ENCODE measurements around the gene SMO.
"Not testable (repeated sequence)": the region's sequence is repeated elsewhere in the genome, so short reads cannot be mapped to it uniquely, and the experiment has no call there.

The SMO gene

DNA sequence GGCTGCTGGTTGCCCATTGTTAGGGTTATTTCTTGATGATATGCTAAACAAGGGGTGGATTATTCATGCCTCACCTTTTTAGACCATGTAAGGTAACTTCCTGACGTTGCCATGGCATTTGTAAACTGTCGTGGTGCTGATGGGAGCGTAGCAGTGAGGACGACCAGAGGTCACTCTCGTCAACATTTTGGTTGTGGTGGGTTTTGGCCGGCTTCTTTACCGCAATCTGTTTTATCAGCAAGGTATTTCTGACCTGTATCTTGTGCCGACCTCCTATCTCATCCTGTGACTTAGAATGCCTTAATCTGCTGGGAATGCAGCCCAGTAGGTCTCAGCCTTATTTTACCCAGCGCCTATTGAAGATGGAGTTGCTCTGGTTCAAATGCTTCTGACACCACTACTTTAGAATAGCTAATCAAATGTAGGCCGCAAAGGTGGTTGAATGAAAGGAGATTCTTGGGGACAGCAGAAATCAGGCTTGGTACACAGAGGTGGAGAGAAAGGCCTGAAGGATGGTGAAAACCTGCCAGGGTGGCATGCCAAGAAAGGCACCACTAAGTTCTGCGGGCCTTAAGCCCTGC is 17.9 kb upstream of the SMO start:
- DNase-seq = no peak

DNA sequence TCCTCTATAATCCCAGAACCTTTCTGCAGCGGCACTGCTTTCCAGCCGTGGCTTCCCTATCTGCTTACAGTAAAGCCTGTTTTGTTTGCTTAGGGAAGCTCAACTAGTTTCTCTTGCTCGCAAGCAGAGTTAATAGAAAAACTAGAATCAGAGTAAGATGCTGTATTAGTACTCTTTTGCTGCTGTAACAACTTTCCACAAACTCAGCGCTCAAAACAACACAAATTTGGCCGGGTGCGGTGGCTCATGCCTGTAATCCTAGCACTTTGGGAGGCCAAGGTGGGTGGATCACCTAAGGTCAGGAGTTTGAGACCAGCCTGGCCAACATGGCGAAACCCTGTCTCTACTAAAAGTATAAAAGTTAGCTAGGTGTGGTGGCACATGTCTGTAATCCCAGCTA is 14.6 kb upstream of the SMO start:
- not testable (repeated sequence) for DNase-seq

DNA sequence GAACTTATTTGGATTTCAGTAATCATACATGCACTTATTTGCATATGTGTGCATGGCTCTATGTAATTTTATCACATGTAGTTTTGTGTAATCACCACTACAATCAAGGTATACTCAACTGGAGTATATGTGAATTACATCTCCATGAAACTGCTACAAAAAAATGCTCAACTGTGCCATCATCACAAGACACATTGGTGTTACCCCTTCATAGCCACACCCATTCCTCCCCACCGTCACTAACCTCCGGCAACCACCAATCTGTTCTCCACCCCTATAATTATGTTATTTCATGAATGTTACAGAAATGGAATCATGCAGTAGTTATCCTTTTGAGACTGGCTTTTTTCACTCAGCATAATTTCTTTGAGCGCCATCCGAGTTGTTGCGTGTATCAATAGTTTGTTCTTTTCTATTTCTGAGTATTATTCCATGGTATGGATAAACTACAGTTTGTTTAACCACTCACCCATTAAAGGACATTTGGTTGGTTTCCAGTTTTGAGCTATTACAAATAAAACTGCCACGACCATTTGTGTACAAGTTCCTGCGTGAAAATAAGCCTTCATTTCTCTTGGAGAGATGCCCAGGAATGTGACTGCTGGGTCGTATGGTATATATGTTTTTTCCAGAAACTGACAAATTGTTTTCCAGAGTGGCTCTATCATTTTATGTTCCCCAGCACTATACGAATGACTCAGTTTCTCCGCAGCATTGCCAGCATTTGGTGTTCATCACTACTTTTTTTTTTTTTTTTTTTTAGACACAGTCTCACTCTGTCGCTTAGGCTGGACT is 11.3 kb upstream of the SMO start:
- DNase-seq = no peak

DNA sequence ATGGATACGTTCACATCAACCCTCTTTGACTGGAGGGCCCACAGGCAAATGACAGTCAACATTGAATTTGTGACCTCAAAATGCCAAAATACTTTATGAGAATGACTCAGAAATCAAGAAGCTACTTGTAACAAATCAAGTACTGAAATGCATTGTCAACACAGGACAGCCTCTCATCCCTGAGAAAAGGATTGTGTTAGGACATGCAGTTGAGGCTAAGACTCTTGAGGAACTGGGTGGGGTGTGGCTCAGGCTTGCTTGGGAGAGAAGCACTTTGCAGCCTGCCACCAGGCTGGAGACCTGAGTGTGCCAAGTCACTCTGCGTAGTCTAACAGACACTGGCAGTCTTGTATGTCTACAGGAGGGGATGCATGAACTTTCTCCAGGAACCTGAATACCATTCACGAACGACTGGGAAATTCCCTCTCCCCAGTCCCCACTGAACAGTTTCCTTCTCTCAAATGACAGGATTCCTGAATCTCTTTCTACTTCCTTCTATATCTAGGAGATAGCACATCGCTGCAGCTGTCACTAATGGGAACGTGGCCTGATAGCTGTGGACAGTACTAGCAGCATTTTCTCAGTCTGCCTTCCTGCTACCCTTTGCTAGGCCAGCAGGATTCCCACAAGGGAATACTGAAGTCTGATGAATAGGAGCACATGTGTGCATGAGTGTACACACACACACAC is 3.3 kb upstream of the SMO start:
- DNase-seq = no peak

DNA sequence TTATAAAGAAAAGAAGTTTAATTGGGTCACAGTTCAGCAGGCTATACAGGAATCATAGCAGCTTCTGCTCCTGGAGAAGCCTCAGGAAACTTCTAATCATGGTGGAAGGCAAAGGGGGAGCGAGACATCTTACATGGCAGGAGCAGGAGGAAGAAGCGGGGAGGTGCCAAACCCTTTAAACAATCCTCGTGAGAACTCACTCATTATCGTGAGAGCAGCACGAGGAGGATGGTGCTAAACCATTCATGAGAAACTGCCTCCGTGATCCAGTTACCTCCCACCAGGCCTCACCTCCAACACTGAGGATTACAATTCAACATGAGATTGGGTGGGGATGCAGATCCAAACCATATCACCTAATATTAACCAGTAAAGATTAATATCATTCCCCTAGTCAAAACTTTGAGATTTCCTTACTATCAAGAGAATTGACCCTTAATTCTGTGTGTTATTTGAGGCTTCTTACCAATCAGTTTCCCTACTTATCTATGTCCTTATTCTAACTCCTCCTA is 1.6 kb upstream of the SMO start:
- DNase-seq = no peak

DNA sequence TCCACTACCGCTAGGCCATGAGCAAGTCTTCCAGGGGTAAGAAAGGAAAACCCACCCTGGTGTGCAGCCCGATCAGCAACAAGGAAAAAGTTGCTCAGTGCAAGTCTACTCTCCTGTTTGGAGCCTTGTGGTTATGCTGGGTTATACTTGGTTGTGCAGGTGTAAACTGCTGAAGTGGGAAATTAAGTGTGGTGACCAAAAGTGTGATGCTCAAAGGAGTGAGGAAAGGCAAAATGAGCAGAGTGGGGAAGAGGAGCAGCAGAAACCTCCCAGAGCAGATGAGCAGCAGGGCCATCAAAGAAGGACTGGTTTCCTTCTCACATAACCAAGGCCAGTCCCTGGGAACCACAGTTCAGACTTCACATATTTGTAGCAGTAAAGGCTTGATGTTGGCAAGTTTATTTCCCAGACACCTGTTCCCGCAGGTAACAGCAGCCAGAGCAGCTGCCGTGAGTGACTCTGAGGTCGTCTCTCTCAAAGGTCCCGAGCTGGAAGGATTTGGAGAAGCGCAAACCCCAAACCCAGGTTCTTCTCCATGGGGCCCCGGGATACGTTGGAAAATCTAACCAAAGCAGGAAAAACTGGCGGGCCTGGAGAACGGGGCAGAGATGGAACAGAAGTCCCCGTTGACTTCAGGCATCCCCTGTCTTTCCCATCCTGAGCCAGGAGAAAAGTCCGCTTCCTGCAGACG is 607 bp upstream of the SMO start:
- no peak for DNase-seq

DNA sequence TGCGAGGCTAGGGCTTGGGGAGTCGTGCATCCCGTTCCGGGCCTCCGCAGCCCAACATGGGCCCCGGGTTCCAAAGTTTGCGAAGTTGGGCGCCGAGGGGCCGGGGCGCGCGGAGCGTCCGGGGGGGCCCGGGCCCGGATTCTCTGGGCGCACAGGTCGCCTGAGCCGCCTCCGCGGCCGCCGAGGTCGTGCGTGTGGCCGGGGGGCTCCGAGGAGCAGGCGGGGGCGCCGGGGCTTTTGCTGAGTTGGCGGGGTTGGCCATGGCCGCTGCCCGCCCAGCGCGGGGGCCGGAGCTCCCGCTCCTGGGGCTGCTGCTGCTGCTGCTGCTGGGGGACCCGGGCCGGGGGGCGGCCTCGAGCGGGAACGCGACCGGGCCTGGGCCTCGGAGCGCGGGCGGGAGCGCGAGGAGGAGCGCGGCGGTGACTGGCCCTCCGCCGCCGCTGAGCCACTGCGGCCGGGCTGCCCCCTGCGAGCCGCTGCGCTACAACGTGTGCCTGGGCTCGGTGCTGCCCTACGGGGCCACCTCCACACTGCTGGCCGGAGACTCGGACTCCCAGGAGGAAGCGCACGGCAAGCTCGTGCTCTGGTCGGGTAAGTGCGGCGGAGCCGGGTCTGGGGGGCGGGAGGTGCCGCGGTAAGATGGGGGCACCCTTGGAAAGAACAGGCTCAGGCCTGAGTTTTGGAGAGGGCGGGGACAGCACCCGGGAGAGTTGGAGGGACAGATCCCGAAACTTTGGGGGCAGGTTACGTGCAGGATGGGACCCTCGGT is 643 bp downstream of the SMO start:
- DNase-seq = no peak

DNA sequence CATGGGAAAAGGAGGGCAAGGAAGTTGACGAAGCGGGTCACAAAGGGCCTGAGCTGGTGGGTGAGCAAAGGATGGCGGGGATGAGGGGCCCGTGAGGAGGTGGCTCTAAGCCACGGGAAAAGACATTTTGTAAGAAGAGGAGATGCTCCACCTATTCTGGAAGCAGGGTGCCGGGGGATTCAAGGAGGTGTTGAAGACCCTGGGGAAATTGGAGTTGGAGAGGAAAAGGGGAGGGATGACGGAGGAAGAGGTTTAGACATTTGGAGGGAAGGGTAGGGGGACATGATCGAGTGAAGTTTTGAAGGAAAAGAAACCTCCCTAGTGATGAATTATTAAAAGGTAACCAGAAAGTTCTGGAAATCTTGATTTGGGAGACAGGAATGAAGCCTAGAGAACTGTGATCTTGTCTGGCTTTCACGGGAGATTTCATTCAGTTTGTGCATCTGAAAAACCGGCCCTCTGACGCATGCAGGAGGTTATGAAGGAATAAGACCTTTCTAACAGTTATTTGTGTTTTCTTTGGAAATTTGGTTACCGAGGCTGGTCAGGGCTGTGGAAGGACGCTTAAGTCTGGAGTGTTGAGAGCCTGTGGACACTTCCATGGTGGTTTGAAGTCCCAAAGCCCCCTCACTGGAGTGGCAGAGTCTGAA is 1.4 kb downstream of the SMO start:
- DNase-seq = no peak

DNA sequence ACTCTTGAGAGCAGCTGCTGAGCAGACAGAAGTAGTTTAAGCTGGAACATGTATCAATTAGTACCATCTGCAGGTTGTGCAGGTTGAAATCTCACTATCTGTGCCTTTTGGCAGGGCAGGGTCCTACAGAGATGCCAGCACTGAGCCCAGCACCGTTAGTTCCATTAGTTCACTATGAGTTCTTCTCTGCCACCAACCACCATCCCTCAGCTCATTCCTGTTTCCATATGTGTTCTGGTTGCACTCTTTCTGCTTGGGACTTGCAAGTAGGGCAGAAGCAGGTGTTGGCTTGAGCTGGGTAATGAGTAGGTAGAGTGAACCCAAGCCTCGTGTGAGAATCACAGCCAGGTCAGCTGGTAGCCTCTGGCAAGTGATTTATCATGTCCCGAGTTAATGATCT is 2.8 kb downstream of the SMO start:
- no peak for DNase-seq

DNA sequence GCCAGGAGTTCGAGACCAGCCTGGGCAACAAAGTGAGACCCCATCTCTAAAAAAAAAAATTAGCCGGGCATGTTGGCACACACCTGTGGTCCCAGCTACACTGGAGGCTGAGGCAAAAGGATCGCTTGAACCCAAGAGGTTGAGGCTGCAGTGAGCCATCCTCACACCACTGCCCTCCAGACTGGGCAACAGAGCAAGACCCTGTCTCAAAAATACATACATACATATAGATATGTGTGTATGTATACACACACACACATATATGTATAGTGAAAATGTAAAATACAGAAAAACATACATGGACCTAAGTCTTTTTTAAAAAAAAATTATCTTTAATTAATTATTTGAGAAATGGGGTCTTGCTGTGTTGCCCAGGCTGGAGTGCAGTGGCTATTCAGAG is 5.5 kb downstream of the SMO start:
- DNase-seq = no peak

DNA sequence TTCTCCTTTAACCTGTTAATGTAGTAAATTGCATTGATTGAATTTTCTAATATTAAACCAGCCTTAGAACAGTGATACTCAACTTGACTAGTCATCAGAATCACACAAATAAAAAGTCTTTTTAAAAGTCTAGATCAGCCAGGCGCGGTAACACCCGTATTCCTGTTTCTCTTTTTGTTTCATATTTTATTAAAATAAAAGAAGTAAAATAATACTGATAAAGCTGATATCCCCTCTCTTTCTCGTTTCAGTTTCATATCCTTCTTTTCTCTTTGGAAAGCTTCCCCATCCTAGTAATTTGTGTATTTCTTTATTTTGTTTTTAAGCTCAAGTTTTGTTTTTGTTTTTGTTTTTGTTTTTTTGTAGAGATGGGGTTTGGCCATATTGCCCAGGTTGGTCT is 9.3 kb downstream of the SMO start:
- DNase-seq = no peak

DNA sequence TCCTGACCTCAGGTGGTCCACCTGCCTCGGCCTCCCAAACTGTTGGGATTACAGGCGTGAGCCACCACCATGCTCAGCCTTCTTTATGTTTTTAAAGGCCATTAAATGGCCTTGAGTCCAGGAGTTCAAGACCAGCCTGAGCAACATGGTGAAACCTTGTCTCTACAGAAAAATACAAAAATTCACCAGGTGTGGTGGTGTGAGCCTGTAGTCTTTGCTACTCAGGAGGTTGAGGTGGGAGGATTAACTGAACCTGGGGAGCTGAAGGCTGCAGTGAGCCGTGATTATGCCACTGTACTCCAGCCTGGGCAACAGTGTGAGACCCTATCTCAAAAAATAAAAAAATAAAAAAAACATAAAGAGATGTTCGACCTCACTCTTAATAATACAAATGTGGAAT is 11.0 kb downstream of the SMO start:
- DNase-seq = no peak

DNA sequence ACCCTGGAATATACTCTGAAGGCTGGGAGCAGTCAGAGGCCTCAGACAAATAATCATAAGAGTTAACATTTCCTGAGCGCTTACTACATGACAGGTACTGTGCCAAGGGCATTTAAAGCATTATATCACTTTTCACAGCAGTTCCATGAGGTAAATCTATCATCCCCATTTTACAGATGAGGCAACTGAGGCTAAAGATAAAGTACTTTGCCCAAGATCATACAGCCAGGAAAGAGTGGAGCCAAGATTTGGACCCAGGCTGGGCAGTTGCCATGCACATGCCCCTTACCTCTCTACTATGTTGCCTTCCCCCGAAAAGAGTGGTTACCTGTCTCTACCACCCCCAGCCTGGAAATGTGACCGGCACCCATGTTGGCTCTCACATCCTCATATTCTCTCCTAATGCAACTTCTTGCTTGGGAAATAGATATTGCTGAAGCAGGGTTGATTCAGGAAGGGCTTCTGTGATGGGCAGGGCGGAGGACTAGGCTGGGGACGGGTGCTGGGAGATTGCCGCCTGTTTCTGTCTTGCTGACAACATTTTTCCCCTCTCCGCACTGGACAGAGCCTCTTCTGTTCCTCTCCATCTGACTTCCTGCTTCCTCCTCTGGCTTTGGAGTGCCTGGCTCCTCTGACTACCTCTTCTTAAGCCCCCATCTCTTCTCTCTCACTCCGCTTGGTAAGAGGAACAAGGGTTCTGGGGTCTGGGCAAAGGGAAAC is 13.8 kb downstream of the SMO start:
- no peak for DNase-seq

DNA sequence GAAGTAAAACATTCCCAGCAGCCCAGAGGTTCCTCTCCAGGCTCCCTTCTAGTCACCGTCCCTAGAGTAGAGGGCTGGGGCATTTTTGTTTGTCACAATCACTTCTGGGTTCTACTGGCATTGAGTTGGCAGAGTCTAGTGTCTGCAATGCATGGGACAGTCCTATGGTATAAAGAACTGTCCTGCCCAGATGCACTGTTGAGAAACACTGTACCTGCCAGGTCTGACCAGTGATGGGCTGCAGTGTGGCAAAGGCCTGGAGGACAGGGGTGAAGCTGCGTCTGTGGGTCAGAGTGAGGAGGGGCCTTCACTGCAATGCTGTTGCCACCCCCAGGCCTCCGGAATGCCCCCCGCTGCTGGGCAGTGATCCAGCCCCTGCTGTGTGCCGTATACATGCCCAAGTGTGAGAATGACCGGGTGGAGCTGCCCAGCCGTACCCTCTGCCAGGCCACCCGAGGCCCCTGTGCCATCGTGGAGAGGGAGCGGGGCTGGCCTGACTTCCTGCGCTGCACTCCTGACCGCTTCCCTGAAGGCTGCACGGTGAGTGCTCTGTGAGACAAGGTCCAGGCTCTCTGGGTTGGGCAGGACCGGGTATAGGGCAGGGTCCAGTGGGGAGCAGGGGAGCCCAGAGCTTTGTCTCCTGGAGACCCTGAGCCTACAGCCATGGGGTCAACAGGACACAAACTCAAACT is 14.8 kb downstream of the SMO start:
- DNase-seq = no peak

DNA sequence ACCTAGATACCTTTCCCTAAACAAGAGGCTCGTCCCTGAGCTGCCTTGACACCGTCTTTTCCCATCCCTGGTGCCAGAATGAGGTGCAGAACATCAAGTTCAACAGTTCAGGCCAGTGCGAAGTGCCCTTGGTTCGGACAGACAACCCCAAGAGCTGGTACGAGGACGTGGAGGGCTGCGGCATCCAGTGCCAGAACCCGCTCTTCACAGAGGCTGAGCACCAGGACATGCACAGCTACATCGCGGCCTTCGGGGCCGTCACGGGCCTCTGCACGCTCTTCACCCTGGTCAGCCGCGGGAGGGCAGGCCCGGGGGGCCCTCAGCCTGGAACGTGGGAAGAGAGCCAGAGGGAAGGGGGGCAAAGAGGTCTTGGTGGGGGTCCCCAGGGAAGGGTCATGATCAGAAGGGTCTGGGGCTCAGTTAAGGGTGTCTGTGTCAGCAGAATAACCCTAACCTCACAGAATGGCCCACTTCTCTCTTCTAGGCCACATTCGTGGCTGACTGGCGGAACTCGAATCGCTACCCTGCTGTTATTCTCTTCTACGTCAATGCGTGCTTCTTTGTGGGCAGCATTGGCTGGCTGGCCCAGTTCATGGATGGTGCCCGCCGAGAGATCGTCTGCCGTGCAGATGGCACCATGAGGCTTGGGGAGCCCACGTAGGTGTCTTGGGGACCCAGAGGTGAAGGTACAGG is 16.8 kb downstream of the SMO start:
- no peak for DNase-seq

DNA sequence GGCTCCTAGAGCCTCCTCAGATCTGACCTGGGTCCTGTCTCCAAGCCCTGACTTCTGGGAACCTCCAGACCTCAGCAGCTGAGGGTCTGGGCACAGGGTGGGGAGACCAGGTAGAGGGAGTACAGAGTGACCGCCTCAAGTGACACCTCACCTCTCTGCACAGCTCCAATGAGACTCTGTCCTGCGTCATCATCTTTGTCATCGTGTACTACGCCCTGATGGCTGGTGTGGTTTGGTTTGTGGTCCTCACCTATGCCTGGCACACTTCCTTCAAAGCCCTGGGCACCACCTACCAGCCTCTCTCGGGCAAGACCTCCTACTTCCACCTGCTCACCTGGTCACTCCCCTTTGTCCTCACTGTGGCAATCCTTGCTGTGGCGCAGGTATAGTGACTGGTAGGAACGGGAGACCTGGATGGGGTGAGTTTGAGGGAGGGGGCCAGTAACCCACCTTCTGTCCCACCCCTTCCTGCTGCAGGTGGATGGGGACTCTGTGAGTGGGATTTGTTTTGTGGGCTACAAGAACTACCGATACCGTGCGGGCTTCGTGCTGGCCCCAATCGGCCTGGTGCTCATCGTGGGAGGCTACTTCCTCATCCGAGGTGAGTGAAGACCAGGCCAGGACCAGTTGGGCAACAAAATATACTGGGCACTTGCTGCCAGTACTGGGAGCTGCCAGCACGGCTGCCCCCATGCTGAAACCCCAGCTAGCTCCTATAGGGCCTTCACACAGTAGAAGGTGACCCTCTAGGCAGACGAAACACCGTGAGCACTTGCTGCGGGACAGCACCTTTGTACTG is 17.8 kb downstream of the SMO start:
- DNase-seq = no peak

DNA sequence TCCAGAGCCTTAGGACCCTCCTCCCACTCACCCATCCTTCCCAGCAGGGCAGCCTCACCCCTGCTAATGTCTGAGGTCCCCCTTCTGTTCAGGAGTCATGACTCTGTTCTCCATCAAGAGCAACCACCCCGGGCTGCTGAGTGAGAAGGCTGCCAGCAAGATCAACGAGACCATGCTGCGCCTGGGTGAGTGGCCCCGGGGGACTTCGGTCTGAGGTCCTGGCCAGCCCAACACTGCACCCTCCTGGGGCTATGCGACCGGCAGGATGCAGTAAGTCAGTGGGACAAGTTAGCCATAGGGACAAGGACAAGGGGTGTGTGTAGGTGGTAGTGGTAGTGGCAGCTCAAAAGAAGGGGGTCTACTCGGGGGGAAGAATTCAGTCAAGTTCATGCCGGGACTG is 20.2 kb downstream of the SMO start:
- no peak for DNase-seq

DNA sequence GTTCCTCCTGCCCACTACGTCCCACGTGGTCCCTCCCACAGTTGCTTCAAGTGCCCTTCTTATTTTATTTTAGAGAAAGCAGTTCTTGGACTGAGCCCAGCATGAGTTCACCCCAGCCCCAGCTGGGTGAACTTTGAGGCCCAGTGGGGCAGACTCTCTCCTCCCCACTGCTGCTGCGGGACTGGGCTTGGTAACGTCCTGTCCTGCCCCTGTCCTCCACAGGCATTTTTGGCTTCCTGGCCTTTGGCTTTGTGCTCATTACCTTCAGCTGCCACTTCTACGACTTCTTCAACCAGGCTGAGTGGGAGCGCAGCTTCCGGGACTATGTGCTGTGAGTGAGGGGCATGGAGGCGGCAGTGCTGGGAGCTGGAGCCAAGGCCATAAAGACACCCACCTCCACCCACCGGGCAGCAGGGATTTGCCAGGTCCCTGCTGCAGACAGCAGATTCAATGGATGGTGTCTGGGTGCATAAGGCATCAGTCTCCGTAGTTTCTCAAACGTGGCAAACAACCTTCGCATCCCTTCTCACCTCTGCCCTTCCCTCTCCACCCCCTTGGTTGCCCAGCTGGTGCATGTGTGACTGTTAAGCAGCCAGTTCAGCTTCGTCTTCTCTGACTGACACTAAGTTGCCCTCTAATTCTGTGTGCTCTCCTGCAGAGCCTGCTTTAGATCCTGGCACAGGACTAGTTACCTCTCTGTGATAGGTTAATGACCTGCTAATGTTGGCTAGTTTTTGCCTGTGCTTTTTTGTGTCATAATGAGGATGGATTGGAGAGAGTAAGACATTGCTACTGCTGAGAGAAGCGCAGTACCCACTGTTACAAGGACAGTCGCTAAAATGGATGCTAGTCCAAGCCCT is 20.9 kb downstream of the SMO start:
- no peak for DNase-seq

All from KG1 (cell line).